HG03442 (cell line): ENCODE data around the gene TRIM51G.
"Not testable (repeated sequence)": the region's sequence is repeated elsewhere in the genome, so short reads cannot be mapped to it uniquely, and the experiment has no call there.

Experiments used
- ATAC-seq: cut with Tn5 transposase; IDR thresholded peaks from one replicate; pipeline ENCODE4 v1.9.1; 2021; ENCODE audit warnings: mild to moderate bottlenecking, moderate library complexity; ENCODE audit not compliant: unreplicated experiment

Gene TRIM51G, protein sequence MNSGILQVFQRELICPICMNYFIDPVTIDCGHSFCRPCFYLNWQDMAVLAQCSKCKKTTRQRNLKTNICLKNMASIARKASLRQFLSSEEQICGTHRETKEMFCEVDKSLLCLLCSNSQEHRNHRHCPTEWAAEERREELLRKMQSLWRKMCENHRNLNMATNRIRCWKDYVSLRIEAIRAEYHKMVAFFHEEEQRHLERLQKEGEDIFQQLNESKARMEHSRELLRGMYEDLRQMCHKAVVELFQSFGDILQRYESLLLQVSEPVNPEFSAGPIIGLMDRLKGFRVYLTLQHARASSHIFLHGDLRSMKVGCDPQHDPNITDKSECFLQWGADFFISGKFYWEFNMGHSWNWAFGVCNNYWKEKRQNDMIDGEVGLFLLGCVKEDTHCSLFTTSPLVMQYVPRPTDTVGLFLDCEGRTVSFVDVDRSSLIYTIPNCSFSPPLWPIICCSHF

DNA sequence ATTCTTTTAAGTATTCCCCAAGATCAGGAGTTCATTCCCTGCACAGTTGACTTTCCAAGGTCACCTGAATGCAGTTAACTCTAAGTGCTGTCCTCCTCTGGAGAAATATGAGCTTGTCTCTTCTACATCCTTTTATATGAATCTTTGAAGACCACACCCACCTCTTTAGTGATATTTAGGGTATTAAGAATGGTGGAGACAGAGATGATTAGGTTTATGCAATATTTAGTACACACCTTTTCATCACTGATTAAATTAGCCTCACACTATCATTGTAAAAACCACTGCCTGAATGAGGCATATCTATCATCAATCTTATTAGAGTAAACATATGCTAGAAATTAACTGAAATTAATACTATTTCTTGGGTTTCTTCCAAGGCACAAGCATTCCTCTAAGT is at the start of gene TRIM51G:
TSS of gene TRIM51G (minus strand) at position 101 of the 400 bp plus-strand sequence. CDS start 2,190 bp downstream, outside the sequence.
- ATAC-seq, result not testable (repeated sequence)

DNA sequence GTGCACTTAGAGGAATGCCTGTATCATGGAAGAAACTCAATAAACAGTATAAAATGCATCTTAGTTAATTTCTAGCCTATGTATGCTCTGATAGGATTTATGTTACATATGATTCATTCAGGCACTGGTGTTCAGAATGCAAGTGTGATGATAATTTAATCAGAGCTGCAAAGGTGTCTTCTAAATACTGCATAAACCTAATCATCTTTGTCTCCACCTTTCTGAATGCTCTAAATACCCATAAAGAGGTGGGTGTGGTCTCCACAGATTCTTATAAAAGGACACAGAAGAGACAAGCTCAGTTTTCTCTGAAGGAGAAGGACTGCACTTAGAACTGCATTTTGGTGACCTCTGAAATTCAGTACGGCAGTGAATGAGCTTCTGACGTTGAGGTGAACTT is 44.8 kb upstream of the TRIM51G start, which contains the start of gene TRIM49B:
TSS of gene TRIM49B (plus strand) at position 301 of the 400 bp plus-strand sequence. CDS start 2,777 bp downstream, outside the sequence.
- not testable (repeated sequence) for ATAC-seq

DNA sequence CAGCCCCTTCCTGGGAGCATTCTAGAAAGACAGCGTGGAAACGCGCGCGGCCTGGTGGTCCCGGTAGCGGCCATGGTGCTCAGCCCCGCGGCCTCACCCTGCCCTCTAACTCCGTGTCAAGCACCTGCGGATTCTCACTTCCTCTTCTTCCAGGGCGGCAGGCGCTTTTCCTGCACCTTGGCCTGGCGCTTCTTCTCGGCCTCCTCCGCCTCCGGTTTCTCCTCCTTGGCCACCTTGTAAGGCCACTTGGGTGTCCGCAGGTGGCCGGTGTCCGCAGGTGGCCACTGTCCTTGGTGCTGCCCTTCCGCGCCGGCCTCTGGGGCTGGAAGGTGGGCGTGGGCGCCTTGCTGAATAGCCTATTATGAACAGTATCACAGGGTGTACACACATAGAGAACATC is 15.1 kb downstream of the TRIM51G start:
- ATAC-seq, result not testable (repeated sequence)

DNA sequence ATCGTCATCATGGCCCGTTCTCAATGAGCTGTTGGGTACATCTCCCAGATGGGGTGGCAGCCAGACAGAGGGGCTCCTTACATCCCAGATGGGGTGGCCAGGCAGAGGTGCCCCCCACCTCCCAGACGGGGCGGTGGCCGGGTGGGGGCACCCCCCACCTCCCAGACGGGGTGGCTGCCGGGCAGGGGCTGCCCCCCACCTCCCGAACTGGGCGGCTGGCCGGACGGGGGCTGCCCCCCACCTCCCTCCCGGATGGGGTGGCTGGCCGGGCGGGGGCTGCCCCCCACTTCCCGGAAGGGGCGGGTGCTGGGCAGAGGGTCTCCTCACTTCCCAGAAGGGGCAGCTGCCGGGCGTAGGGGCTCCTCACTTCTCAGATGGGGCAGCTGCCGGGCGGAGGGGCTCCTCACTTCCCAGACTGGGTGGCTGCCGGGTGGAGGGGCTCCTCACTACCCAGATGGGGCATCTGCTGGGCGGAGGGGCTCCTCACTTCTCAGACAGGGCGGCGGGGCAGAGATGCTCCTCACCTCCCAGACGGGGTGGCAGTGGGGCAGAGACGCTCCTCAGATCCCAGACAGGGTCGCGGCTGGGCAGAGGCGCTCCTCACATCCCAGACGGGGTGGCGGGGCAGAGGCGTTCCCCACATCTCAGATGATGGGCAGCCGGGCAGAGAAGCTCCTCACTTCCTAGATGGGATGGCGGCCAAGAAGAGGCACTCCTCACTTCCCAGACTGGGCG is 28.2 kb downstream of the TRIM51G start:
- not testable (repeated sequence) for ATAC-seq

DNA sequence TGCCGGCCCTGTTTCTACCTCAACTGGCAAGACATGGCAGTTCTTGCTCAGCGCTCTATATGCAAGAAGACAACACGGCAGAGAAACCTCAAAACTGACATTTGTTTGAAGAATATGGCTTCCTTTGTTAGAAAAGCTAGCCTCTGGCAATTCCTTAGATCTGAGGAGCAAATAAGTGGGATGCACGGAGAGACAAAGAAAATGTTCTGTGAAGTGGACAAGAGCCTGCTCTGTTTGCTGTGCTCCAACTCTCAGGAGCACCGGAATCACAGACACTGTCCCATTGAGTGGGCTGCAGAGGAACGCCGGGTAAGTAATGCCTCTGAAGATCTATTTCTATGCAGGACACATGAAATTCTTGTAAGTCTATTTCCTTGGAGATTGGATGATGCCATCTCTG is 37.9 kb downstream of the TRIM51G start:
- ATAC-seq, result not testable (repeated sequence)
